ELR (cell line): Measurements from ENCODE around the gene CEP164.
A peak's percentile ranks its signal among the peaks of the same experiment; 100 is the strongest.

Source experiments
- DNase-seq: peaks from one replicate; pipeline ENCODE4 v3.0.0-alpha.2; 2015; ENCODE audit warnings: low read depth

Gene CEP164

GRCh38 chr11:117421041-117421440 is 93.4 kb downstream of the CEP164 start:
- peak; percentile 10 for DNase-seq

DNA sequence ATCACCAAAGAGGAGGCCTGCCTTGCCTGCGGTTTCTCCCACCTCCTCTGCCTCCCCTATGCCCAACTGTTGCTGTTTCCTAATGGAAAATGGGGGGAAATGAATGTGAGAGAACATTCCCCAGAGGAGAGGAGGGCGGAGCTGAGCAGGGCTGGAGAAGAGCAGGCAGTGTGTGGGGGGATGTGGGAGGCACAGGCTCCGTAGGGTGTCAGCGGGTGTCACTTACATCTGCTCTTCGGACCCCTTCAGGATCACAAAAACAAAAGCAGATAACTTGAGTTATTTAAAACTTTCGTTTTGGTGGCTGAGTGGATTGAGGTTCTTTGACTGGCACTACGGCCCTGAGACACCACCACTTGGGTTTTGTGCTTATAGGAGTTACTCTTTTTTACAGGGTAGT is 93.8 kb downstream of the CEP164 start:
- no peak for DNase-seq

DNA sequence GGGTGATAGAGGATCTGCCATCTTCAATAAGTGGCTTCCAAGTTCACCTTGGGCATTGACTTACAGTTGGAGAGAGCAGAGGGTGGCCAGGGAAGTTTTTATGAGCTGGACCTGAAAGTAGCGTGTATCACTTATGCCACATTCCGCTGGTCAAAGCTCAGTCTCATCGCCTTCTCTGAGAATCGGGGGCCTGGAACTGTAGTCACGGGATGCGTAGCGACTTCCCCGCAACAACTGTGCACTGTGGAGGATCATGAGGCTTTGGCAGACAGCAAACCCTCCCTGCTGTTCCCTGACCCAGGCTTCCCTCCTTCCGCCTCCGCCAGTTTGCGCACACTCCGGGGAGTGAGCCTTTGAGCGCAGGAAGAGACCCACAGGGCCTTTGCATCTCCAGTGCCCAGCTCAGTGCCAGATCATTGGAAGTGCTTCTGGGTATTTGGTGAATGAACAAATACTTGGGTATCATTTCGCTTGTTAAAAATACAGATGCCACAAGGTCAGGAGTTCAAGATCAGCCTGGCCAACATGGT is 95.5 kb downstream of the CEP164 start:
- DNase-seq = no peak

DNA sequence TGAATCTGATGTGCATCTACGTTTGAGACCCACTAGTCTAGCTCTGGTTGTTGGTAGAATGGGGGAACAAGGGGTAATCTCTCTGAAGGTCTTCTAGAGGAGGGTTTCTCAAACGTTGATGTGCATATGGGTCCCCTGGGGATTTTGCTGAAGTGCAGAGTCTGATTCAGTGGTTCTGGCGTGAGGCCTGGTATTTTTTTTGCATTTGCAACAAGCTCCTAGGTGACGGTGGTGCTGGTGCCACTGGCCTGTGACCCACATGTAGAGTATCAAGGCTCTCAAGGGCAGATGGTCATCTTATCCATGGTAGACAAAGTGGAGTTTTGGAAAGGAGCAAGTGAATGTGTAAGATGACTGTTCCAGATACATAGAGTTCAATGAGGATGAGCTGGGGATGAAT is 97.1 kb downstream of the CEP164 start:
- DNase-seq = no peak

DNA sequence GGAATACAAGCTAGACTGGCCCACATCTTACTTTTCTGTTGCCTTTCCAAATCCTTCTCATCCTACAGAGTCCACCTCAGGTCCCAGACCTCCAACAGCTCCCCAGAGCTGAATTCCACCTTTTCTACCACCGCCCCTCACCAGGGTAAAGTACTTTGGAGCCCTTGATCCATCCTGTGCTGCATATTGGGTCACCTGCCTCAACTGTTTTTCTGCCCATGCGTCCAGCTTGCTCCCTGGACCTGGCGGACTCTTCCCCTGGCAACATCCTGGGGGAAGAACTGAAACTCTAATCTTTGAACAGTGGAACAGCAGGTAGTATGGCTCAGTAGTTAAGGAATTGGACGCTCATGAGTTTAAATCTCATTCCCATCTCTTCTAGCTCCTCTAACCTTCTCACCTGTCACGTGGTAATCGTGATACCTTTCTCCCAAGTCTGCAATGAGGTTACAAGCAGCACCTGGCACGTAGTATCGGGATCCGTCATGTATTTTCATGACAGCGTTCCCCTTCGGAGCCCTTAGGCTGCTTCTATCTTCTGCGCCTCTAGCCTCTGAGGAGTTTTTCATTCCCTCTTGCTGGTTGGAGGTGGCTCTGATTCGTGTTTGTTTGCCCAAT is 98.1 kb downstream of the CEP164 start:
- no peak for DNase-seq

DNA sequence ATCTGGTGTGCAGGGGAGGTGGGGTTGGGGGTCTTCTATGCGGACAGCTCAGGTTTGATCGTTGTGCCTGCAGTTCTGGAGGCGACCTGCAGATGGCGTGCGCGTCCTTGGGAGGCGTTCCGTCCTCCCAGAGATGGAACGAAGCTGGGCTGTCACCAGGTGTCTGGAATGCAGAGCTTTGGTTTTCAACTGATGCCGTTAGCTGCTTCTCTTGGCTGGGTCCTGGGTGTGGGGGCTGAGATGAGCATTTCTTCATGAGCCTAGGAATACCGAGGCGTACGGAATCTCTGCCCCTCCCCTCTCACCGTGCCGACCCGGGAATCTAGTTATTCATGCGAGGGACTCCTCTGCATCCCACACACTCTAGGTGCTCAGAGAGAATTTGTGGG is 98.6 kb downstream of the CEP164 start:
- peak; percentile 61 for DNase-seq

DNA sequence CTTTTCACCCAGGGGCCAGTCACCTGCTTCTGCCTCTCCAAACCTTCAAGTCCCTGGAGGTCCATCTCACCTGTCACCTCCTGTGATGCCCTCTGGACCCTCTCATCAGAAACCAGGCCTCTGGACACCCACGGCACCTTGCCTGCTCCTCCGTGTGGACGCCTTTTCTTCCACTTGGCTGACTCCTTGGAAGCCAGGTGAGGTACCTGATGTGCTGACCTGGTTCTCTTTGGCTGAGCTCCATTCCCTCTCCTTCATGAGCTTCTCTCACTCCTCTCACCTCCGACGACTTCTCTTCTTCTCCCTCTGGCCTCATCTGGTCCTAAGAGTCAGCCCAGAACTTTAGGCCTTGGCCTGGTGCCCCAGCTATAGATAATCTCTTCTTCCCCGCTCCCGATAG is 99.3 kb downstream of the CEP164 start:
- no peak for DNase-seq

- no peak for DNase-seq
These were observed 99.8 kb downstream of the CEP164 start for GRCh38 chr11:117427356-117427874.

DNA sequence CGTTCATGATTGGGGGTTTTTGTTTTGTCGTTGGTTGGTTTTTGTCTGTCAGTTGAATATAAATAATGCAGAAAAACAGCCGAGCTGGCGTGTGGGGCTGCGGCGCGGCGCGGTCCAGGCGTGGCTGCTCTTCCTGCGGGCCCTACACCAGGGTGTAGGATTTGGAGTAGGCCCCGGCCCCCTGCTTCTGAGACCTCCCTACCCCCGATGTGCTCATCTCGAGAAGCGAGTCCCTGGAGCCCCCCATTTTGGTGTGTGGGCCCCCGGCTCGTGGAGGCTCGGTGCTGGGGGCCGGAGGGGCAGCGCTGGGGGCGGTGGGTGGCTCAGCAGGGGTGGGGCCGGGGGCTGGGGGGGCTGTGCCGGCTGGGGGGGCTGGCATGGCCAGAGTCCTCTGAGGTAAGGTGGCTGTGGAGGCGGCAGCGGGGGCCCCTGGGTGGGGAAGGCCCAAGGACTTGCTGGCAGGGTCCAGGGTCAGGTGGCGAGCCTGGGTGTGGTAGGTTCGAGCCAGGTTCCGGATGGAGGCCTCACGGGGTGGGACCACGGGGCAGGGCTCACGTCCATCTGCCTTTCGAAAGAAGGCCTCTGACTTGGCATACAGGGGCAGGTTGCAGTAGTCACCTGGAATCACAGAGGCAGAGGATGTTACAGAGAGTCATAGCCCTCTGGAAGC is 100.7 kb downstream of the CEP164 start:
- no peak for DNase-seq

- DNase-seq = no peak
These were observed 101.2 kb downstream of the CEP164 start for GRCh38 chr11:117428856-117429229.

GRCh38 chr11:117430293-117430955 is 102.8 kb downstream of the CEP164 start:
- DNase-seq = no peak

- no peak for DNase-seq
These were observed 103.8 kb downstream of the CEP164 start for GRCh38 chr11:117431436-117431835.

DNA sequence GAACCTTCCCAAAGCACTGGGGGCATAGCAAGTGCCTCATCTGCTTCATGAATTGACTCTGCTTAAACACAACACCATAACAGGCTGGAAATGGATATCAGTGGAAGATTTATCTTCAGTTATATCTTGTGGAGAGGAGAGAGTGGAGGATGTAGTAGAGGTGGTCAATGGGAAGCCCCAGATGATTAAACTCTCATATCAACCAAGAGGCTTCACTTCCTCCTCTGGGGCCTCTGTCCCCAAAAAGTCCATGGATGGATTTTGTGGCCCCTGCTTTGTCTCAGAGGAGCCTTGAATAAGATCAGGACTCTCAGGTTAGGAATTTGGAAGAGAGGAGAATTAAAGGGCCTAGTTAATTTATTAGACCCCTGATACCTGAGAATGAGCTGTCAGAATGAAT is 106.1 kb downstream of the CEP164 start:
- DNase-seq = no peak

- DNase-seq = no peak
These were observed 106.8 kb downstream of the CEP164 start for GRCh38 chr11:117434481-117434880.

- DNase-seq = no peak
These were observed 107.7 kb downstream of the CEP164 start for GRCh38 chr11:117435326-117435725.

DNA sequence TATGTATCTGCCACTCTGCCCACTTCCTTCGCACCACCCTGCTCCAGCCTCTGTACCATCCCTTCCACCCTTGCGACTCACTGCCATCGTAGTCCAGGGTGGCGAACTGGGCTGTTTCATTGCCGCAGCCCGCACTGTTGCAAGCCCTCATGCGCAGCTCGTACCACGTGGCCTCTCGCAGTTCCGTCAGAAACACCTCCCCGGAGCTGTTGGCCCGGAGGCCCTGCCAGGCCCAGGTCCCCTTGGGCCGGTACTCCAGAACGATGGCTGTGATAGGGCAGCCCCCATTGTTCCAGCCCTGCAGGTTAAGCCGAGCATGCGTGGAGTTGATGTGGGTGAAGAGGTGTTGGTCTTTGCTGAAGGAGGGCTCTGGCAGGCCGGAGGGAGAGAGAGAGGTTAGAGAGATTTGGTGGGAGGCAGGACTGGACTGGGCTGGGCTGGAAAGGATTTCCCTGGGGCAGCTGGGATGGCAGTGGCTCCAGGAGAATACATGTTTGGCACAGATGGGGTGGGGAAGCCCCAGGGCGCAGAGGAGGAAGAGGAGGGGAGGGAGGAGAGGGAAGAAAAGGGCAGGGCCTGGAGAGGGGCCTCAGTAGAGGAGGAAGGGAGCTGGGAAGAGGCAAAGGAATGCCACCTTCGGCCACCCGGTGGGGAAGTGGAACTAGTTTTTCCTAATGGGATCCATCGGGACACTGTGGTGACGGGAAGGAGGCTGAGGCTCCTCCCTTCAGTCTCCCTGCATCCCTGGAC is 109.6 kb downstream of the CEP164 start:
- no peak for DNase-seq

DNA sequence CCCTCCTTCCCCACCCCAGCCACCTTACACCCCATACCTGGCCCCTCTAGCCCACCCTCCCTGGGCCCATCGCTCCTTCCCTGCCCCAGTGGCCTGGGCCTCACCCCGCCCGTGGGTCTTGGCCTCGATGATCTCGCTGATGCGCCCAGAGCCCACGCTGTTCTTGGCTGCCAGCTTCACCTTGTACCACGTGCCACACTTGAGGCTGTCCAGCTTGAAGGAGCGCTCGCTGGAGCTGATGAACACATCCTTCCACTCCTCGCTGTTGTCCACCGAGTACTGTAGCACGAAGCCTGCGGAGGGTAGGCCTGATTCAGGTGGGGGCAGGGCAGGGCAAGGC is 110.1 kb downstream of the CEP164 start:
- no peak for DNase-seq

GRCh38 chr11:117438371-117439000 is 110.8 kb downstream of the CEP164 start:
- peak; percentile 16 for DNase-seq

- no peak for DNase-seq
These were observed 111.6 kb downstream of the CEP164 start for GRCh38 chr11:117439256-117439655.

- DNase-seq = no peak
These were observed 112.6 kb downstream of the CEP164 start for GRCh38 chr11:117440258-117440657.

DNA sequence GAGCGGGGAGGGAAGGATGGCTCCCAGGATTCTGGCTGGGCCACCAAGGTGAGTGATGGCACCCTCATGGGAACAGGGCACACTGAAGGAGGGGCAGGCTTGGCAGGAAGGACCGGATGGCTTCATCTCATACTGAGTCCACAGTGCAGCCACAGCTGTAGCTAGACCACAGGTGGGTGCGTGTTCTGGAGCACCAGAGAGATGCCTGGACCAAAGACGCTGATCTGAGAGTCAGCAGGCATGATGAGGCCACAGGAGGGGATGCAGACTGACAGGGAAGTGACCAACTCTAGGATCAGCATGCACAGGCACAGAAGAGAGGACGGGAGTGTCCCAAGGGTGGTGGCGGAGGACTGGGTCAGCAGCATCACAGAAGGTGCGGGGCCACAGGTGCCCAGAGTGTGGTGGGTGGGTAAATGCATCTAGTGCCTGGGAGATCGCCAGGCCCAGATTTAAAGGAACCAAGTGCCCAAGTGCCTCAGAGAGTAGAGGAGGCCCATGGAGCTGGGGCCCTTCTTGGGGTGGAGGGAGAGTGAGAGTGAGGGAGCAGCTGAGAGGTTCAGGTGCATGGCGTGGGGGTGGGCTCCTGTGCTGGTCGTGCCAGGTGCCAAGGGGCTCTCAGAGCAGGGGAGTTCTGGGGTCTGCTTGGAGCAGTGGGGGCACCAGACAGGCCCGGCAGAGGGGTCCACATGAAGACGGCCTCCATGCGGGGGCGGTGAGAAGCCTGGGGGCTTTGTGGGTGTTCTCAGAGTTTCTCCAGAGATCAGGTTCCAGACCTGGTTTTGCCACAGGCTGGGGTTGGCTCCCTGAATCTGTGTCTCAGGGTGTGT is 113.7 kb downstream of the CEP164 start:
- DNase-seq = no peak
